Tibial artery (tissue), 4 donors: ENCODE data around the gene RNF135.

ENCODE experiments used
- DNase-seq, 2 donors: peaks; one replicate each; pipeline ENCODE4 v3.0.0-alpha.2; 2019
- H3K27ac ChIP-seq, 2 donors: fragments of 200-600 bp; sonication (generic) in 1 of 2; 1 replicate in 1 of 2; 2 replicates in 1 of 2; pipeline ENCODE4 v1.5.1; 2018 to 2019; ENCODE audit warnings: mild to moderate bottlenecking in 1 of 2
- H3K27me3 ChIP-seq, 2 donors: fragments of 200-600 bp; sonication (generic) in 1 of 2; one replicate each; pipeline versions ENCODE4 v1.5.1 to v1.6.0; 2016 to 2019
- H3K36me3 ChIP-seq, 3 donors: fragments of 200-600 bp; sonication (generic) in 2 of 3; one replicate each; pipeline ENCODE4 v1.5.1; 2016 to 2019; ENCODE audit warnings: mild to moderate bottlenecking in 2 of 3
- H3K4me1 ChIP-seq, 4 donors: fragments of 200-600 bp; sonication (generic) in 2 of 4; 1 replicate in 3 of 4; 2 replicates in 1 of 4; pipeline ENCODE4 v1.5.1; 2016 to 2019
- H3K4me3 ChIP-seq, 2 donors: fragments of 200-600 bp; sonication (generic) in 1 of 2; 1 replicate in 1 of 2; 2 replicates in 1 of 2; pipeline ENCODE4 v1.5.1; 2018 to 2019; ENCODE audit warnings: mild to moderate bottlenecking in 2 of 2
- H3K9me3 ChIP-seq, 3 donors: fragments of 200-600 bp; sonication (generic) in 1 of 3; one replicate each; pipeline ENCODE4 v1.5.1; 2016 to 2019
- intact Hi-C: fragments of 100-400 bp; cut with DNase I; formaldehyde crosslinking; loops from one replicate; pipeline ENCODE4 v1.15.0; 2023; ENCODE audit warnings: low total_unique reads
- TF ChIP-seq, protein P1 (sequence below), 2 experiments: fragments of 200-600 bp in 1 of 2; fragments of 450-650 bp in 1 of 2; IDR thresholded peaks; one replicate each; pipeline ENCODE4 v1.5.1; 2017 to 2019; ENCODE audit warnings: antibody characterized with exemption in 2 of 2, mild to moderate bottlenecking in 1 of 2, moderate library complexity in 1 of 2

Gene RNF135, protein sequence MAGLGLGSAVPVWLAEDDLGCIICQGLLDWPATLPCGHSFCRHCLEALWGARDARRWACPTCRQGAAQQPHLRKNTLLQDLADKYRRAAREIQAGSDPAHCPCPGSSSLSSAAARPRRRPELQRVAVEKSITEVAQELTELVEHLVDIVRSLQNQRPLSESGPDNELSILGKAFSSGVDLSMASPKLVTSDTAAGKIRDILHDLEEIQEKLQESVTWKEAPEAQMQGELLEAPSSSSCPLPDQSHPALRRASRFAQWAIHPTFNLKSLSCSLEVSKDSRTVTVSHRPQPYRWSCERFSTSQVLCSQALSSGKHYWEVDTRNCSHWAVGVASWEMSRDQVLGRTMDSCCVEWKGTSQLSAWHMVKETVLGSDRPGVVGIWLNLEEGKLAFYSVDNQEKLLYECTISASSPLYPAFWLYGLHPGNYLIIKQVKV

DNA sequence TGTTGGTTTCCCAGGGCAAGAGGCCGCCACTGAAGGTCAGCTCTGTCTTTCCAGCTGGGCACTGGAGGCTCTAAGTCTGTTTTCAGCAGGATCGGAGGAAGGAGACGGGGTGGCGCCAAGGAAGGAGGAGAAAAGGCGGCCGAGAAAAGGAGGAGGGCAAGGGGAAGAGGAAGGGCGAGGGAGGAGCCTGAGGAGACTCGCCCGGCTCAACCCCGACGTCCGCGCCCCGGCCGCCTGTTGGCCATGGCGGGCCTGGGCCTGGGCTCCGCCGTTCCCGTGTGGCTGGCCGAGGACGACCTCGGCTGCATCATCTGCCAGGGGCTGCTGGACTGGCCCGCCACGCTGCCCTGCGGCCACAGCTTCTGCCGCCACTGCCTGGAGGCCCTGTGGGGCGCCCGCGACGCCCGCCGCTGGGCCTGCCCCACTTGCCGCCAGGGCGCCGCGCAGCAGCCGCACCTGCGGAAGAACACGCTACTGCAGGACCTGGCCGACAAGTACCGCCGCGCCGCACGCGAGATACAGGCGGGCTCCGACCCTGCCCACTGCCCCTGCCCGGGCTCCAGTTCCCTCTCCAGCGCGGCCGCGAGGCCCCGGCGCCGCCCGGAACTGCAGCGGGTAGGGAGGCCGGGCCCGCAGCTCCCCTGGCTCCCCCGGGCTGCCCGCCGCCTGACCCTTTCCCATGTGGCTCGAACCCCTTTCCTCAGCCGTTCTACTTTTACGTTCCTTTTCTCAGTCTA lies at the start of gene RNF135:
Gene RNF135, plus strand, starts transcription at position 209 of the 737 bp plus-strand sequence. Its CDS starts 35 bp downstream, at position 244.
- Histone ChIP-seq H3K36me3 (peaks cover 0 to 9% (median 7%) of the 10 kb centered on the region in 3 donors), H3K4me3 (peak within 1 kb of the TSS; percentile 79 to 99), H3K27ac (peak within 1 kb of the TSS; percentile 93 to 98), H3K4me1 (peaks cover 0 to 16% (median 11%) of the 10 kb centered on the region in 4 donors), H3K9me3 (no peaks in the 10 kb centered on the region), H3K27me3 (no peaks in the 10 kb centered on the region)
- TF ChIP-seq, protein P1, sequence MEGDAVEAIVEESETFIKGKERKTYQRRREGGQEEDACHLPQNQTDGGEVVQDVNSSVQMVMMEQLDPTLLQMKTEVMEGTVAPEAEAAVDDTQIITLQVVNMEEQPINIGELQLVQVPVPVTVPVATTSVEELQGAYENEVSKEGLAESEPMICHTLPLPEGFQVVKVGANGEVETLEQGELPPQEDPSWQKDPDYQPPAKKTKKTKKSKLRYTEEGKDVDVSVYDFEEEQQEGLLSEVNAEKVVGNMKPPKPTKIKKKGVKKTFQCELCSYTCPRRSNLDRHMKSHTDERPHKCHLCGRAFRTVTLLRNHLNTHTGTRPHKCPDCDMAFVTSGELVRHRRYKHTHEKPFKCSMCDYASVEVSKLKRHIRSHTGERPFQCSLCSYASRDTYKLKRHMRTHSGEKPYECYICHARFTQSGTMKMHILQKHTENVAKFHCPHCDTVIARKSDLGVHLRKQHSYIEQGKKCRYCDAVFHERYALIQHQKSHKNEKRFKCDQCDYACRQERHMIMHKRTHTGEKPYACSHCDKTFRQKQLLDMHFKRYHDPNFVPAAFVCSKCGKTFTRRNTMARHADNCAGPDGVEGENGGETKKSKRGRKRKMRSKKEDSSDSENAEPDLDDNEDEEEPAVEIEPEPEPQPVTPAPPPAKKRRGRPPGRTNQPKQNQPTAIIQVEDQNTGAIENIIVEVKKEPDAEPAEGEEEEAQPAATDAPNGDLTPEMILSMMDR (IDR thresholded peaks at IDR 0.05), result peak; percentile 45 to 72
- intact Hi-C loops, result loop anchor here (5.0 kb wide), 1 partner anchor 41 kb away; no protein-coding TSS in a partner anchor
- DNase-seq, result peak; percentile 91 to 94

DNA sequence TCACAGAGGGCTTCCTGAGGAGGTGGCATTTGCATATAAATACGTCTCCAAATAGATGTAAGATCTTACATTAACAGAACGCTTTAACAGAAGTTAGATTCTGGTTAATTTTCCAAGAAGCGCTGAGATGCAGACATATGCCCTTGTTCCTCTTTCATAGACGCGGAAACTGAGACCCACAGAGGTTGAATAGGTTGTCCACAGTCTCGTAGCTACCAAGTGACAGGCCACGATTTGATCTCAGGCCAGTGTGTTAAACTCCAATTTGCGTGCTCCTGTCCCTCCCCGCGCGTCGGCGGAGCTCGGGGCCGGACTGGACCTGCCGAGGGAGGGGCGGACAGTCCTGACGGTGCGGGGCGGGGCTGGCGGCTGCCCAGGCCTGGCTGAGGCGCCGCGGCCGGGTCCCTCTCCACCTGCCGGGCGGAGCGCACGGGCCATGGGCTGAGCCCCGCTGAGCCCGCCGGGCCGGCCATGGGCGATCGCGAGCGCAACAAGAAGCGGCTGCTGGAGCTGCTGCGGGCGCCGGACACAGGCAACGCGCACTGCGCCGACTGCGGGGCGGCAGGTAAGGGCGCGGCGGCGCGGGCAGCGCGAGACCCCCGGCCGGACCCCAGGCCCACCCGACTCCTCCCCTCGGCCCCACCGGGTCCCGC lies 49.2 kb upstream of the RNF135 start, which contains the start of gene ADAP2:
Gene ADAP2, plus strand, starts transcription at position 402 of the 653 bp plus-strand sequence. Its CDS starts 70 bp downstream, at position 472.
- TF ChIP-seq, protein P1 (IDR thresholded peaks at IDR 0.05), result no peak
- H3K36me3 ChIP-seq, result no peaks in the 10 kb centered on the region
- H3K9me3 ChIP-seq, result no peaks in the 10 kb centered on the region
- peaks cover 6 to 37% of the 10 kb centered on the region in 2 donors for H3K27me3 ChIP-seq
- H3K27ac ChIP-seq, result peak within 1 kb of the TSS in 1 of 2 donors; percentile 16
- peak within 1 kb of the TSS; percentile 42 to 55 for H3K4me3 ChIP-seq
- H3K4me1 ChIP-seq, result peaks cover 0 to 19% (median 14%) of the 10 kb centered on the region in 4 donors
- DNase-seq, result peak; percentile 53 to 68
- intact Hi-C loops, result no loop called here

DNA sequence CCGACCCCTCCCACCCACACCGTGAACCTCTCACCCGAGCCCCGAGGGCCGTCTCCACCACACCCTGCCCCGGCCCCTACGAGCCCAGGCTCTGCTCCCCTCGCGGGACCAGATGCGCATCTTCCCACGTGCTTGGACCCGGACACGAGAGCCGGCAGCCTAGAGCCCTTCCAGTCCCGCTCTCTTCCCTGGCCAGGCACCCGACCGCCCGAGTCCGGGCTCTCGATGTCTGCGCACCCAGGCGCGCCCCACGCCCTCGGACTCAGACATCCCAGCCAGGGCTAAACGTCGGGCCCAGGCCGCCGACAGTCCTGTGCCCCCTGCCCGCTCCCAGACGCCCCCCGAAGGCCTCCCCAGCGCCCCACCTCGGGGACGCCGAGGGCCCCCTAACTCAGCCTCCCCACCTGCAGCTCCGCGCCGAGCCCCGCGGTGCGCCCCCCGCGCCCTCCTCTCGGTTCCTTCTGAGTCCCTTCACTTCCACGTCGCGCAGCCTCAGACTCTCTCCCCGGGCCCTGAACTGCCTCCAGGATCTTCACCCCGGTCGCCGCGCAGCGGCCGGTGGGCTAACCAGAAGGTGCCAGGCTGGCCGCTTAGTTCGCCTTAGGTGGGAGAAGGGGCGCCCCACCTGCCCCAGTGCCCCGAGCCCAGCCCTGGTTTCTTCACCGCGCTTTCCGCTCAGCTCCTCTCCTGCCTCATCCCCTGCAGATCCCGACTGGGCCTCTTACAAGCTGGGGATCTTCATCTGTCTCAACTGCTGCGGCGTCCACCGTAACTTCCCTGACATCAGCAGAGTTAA lies 48.4 kb upstream of the RNF135 start:
- DNase-seq, result peak in 1 of 2 donors; percentile 66
- intact Hi-C loops, result no loop called here
- Histone ChIP-seq H3K27me3 (peaks cover 6 to 41% of the 10 kb centered on the region in 2 donors), H3K4me1 (peaks cover 0 to 19% (median 14%) of the 10 kb centered on the region in 4 donors), H3K4me3 (peak overlapping the region; percentile 42 to 55), H3K9me3 (no peaks in the 10 kb centered on the region), H3K27ac (peak overlapping the region in 1 of 2 donors; percentile 16), H3K36me3 (no peaks in the 10 kb centered on the region)
- TF ChIP-seq, protein P1 (IDR thresholded peaks at IDR 0.05), result no peak

DNA sequence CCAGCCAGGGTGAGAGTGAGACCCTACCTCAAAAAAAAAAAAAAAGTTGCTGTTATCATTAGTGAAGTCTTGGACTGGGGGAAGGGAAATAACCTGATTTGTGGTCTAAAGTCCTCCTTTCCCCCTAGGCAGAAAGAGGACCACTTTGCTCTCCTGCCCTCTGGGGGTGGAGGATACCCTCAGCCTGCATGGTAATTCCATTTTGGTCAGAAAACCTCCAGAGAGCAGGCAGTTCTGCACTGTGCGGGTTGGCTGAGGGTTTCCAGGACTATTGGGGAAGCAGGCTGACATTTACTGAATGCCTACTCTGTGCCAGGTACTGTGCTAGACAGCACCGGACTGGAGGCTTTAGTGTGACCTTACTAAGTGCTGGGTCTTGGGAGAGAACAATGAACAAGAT lies 46.5 kb upstream of the RNF135 start:
- H3K9me3 ChIP-seq, result no peaks in the 10 kb centered on the region
- TF ChIP-seq, protein P1 (IDR thresholded peaks at IDR 0.05), result no peak
- no peaks in the 10 kb centered on the region for H3K36me3 ChIP-seq
- intact Hi-C loops, result no loop called here
- H3K27ac ChIP-seq, result no peak overlapping the region
- DNase-seq, result peak in 1 of 2 donors; percentile 20
- H3K4me1 ChIP-seq, result peaks cover 0 to 19% (median 14%) of the 10 kb centered on the region in 4 donors
- H3K27me3 ChIP-seq, result peaks cover 6 to 41% of the 10 kb centered on the region in 2 donors
- no peak overlapping the region for H3K4me3 ChIP-seq
